H1 (cell line): ENCODE measurements around the gene SPAAR. TPM values are rescaled to one million over a fixed set of nuclear protein-coding genes. Genes with fewer than 3 reads are reported as not detected.

Source experiments
- CHD2 ChIP-seq: IDR thresholded peaks from 2 replicates; pipeline ENCODE4 v1.6.1; 2012; ENCODE audit warnings: low read length, improper control_type of control experiment
- EP300 ChIP-seq, 2 experiments: IDR thresholded peaks; 1 replicate in 1 of 2; 2 replicates in 1 of 2; pipeline ENCODE4 v1.6.1; 2011 to 2012; ENCODE audit warnings: low read depth in 2 of 2, low read length in 2 of 2, mild to moderate bottlenecking in 2 of 2, borderline replicate concordance in 1 of 2, inconsistent platforms in 1 of 2, moderate library complexity in 1 of 2
- EZH2 ChIP-seq: fragments of 200-600 bp; sonication (generic); IDR thresholded peaks from 2 replicates; pipeline ENCODE4 v1.7.1; 2012; ENCODE audit warnings: low read depth, mild to moderate bottlenecking, moderate library complexity, low read length, inconsistent platforms; ENCODE audit not compliant: severe bottlenecking
- HDAC6 ChIP-seq: IDR thresholded peaks from one replicate; pipeline ENCODE4 v1.7.1; 2012; ENCODE audit warnings: low read depth, mild to moderate bottlenecking, inconsistent platforms, low read length, moderate library complexity
- KDM1A ChIP-seq: fragments of 200-600, 300-600 bp; sonication (generic); IDR thresholded peaks from 2 replicates; pipeline ENCODE4 v1.7.1; 2016; ENCODE audit warnings: mild to moderate bottlenecking, low read length, borderline replicate concordance
- KDM5A ChIP-seq: fragments of 200-600 bp; IDR thresholded peaks from 2 replicates; pipeline ENCODE4 v1.7.1; 2012; ENCODE audit warnings: mild to moderate bottlenecking, low read length, inconsistent platforms, mixed read lengths
- SAP30 ChIP-seq: fragments of 300-600 bp; sonication (generic); IDR thresholded peaks from 2 replicates; pipeline ENCODE4 v1.7.1; 2012; ENCODE audit warnings: low read length, moderate library complexity, mild to moderate bottlenecking, inconsistent platforms; ENCODE audit not compliant: insufficient read depth, insufficient replicate concordance
- SIX5 ChIP-seq: IDR thresholded peaks from 2 replicates; pipeline ENCODE4 v1.6.1; 2011; ENCODE audit warnings: mild to moderate bottlenecking, low read depth, low read length
- SP4 ChIP-seq: IDR thresholded peaks from 2 replicates; pipeline ENCODE4 v1.6.1; 2012; ENCODE audit warnings: low read length, inconsistent platforms
- TAF7 ChIP-seq: optimal IDR thresholded peaks from 2 replicates; pipeline ENCODE3; 2011; ENCODE audit warnings: low read depth, mild to moderate bottlenecking, inconsistent platforms, low read length, moderate library complexity, borderline replicate concordance
- polyA plus RNA-seq, 7 experiments: library from polyadenylated mRNA; depleted of rRNA in 3 of 7; stranded (reverse) in 5 of 7; unstranded in 2 of 7; fragments of >200 nt in 5 of 7; fragments of 200-250 nt in 2 of 7; gene quantifications; 1 replicate in 5 of 7; 2 replicates in 1 of 7; 4 replicates in 1 of 7; pipeline versions ENCODE4 v1.2.1 to v1.2.3, GENCODE V29; 2011 to 2013; ENCODE audit warnings: missing spikeins in 2 of 7, mixed read lengths in 2 of 7
- total RNA-seq: library from RNA; stranded (reverse); fragmentation: NEBNext Ultra II Directional; extraction: Animal tissue kit (Norgen Biotek cat#: 25700); gene quantifications from 2 replicates; pipeline ENCODE4 v1.2.1, GENCODE V29; 2021

The SPAAR gene
- total and polyA plus RNA-seq, 2 of the 8 experiments (the other 6 are each of a cell fraction or from before 2014, with no cell fraction given) = 0.27 TPM; not detected in 1

DNA sequence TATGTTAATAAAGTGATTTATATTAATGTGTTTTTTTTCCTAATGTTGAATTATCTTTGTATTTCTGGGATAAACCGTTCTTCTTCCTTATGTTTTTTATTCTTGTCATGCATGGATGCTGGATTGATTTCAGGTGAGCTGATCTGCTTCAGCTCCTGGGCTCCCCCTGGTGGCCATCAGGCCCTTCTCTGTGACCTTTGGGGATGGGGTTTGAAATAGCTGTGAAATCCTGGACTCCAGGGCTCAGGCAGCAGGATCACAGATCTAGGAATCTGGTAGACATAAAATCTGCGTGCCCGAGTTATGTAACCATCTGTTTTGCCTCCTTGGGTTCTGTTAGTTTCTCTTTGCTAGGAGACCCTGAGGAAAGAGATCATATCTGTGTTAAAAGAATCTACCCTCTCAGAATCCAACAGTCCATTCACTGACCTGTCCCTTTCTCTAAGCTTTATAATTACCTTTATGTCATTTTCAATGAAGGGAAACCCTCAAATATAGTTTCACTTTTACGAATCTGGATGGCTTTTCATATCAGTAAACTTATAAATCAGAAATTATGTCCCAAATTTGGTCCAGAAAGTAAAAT is 26.9 kb upstream of the SPAAR start (continued):
- TF ChIP-seq TAF7 (no peak), HDAC6 (no peak), KDM1A (no peak), SP4 (no peak), SIX5 (no peak), EP300 (IDR thresholded peaks at IDR 0.05; ENCODE audit: borderline replicate concordance in 1 of 2, low read depth in 2 of 2, low read length in 2 of 2) (no peak), KDM5A (no peak), SAP30 (no peak), EZH2 (no peak), CHD2 (no peak)
